K562 (cell line): ENCODE measurements around the gene KAZN. TPM values are rescaled to one million over a fixed set of nuclear protein-coding genes. Genes with fewer than 3 reads are reported as not detected.

Source experiments
- ATAC-seq: fragments of 200-7000 bp; cut with Tn5 transposase; 3 replicates; pipeline ENCODE4 v1.9.1; 2020; ENCODE audit warnings: moderate library complexity
- BruUV-seq: library from RNA; stranded (reverse); fragments of 400-500 nt; replicated peaks from 2 replicates; lab custom pipeline; 2021; lab: Mats Ljungman, UMichigan
- CTCF ChIA-PET: fragments of 300-600 bp; formaldehyde crosslinking; extraction: SDS; loops from one replicate; lab custom pipeline; 2021; ENCODE audit warnings: low intra/inter-chr PET ratio; lab: Yijun Ruan, JAX
- POLR2A ChIA-PET: fragments of 300-600, 350-650 bp; sonication (Branson Sonifier 250); formaldehyde crosslinking; extraction: SDS; loops from one replicate; lab custom pipeline; 2021; ENCODE audit warnings: antibody characterized with exemption, inconsistent platforms; lab: Yijun Ruan, JAX
- DNase-seq, 4 experiments: peaks; one replicate each; pipeline versions ENCODE4 v3.0.0 to v3.0.0-alpha.2; 2011 to 2018; ENCODE audit warnings: low spot score in 3 of 4, mixed read lengths in 3 of 4; ENCODE audit errors: extremely low read depth in 1 of 4
- FAIRE-seq: peaks from 2 replicates; lab custom pipeline; 2011; peaks lifted over from hg19 to GRCh38; lab: Jason Lieb, UNC
- H2AFZ ChIP-seq: 2 replicates; pipeline ENCODE4 v1.6.0; 2011; ENCODE audit warnings: low read depth, low read length, control low read depth, inconsistent platforms
- H3K27ac ChIP-seq: fragments of 200-600 bp; 3 replicates; pipeline ENCODE4 v1.8.0; 2011; ENCODE audit warnings: low read depth, mild to moderate bottlenecking, control low read depth, inconsistent platforms, low read length, moderate library complexity, mixed read lengths; ENCODE audit errors: extremely low read depth
- H3K27me3 ChIP-seq, 2 experiments: fragments of 300-600 bp in 1 of 2; 2 replicates in 1 of 2; 3 replicates in 1 of 2; pipeline versions ENCODE4 v1.6.0 to v1.8.0; 2011; ENCODE audit warnings: inconsistent platforms in 2 of 2, low read length in 2 of 2, mild to moderate bottlenecking in 1 of 2, mixed read lengths in 1 of 2, moderate library complexity in 1 of 2; ENCODE audit not compliant: control insufficient read depth in 2 of 2, insufficient read depth in 2 of 2
- H3K36me3 ChIP-seq: fragments of 300-600 bp; 3 replicates; pipeline ENCODE4 v1.8.0; 2011; ENCODE audit warnings: mild to moderate bottlenecking, low read length, inconsistent platforms; ENCODE audit not compliant: control insufficient read depth, insufficient read depth
- H3K4me1 ChIP-seq, 2 experiments: fragments of 200-600 bp in 1 of 2; replicated peaks in 1 of 2; 2 replicates in 1 of 2; 3 replicates in 1 of 2; pipeline versions ENCODE4 v1.5.1 to v1.8.0; 2011; ENCODE audit warnings: inconsistent platforms in 2 of 2, low read length in 2 of 2, mild to moderate bottlenecking in 1 of 2, mixed read lengths in 1 of 2, moderate library complexity in 1 of 2; ENCODE audit not compliant: control insufficient read depth in 2 of 2, insufficient read depth in 2 of 2
- H3K4me2 ChIP-seq: 2 replicates; pipeline ENCODE4 v1.6.1; 2011; ENCODE audit warnings: low read length, control low read depth, inconsistent platforms, mixed read lengths; ENCODE audit not compliant: insufficient read depth
- H3K4me3 ChIP-seq: fragments of 200-600 bp; sonication (generic), shearing (Covaris generic); 2 replicates; pipeline ENCODE4 v1.5.1; 2016; ENCODE audit warnings: control low read depth, inconsistent platforms
- H3K79me2 ChIP-seq: fragments of 200-600 bp; 3 replicates; pipeline ENCODE4 v1.8.0; 2011; ENCODE audit warnings: low read length, inconsistent platforms; ENCODE audit not compliant: control insufficient read depth, insufficient read depth
- H3K9ac ChIP-seq, 2 experiments: 2 replicates each; pipeline versions ENCODE4 v1.6.0 to v1.6.1; 2011; ENCODE audit warnings: low read depth in 2 of 2, low read length in 2 of 2, control low read depth in 1 of 2, inconsistent platforms in 1 of 2, mild to moderate bottlenecking in 1 of 2, mixed read lengths in 1 of 2; ENCODE audit not compliant: insufficient read depth in 1 of 2
- H3K9me1 ChIP-seq: one replicate; pipeline ENCODE4 v1.6.0; 2011; ENCODE audit warnings: inconsistent platforms, mild to moderate bottlenecking, low read length, moderate library complexity; ENCODE audit not compliant: control insufficient read depth, insufficient read depth
- H3K9me3 ChIP-seq: replicated peaks from 2 replicates; pipeline ENCODE4 v1.5.1; 2011; ENCODE audit warnings: low read depth, low read length, inconsistent platforms; ENCODE audit not compliant: control insufficient read depth, insufficient read depth
- H4K20me1 ChIP-seq: replicated peaks from 2 replicates; pipeline ENCODE4 v1.6.1; 2011; ENCODE audit warnings: low read length, inconsistent platforms, mixed read lengths; ENCODE audit not compliant: control insufficient read depth, insufficient read depth
- DDX20 ChIP-seq: fragments of 450-650 bp; IDR thresholded peaks from 2 replicates; pipeline ENCODE4 v1.6.1; 2016; ENCODE audit warnings: missing genetic modification characterization, low read depth, mild to moderate bottlenecking, missing compliant biosample characterization, moderate library complexity
- NEUROD1 ChIP-seq: fragments of 150-350 bp; IDR thresholded peaks from 2 replicates; pipeline ENCODE4 v1.6.1; 2014; ENCODE audit warnings: borderline replicate concordance, low read length, low read depth; ENCODE audit not compliant: partially characterized antibody
- RBFOX2 ChIP-seq: fragments of 200-400 bp; formaldehyde crosslinking; IDR thresholded peaks from 2 replicates; pipeline ENCODE4 v1.6.1; 2017; ENCODE audit warnings: low read depth, mild to moderate bottlenecking, low read length, moderate library complexity
- SAFB ChIP-seq: fragments of 200-400 bp; formaldehyde crosslinking; IDR thresholded peaks from 2 replicates; pipeline ENCODE4 v1.6.1; 2017; ENCODE audit warnings: low read depth, low read length, borderline replicate concordance
- ZBTB33 ChIP-seq: sonication (generic); formaldehyde crosslinking; IDR thresholded peaks from 2 replicates; pipeline ENCODE4 v1.8.1; 2023; ENCODE audit warnings: mild to moderate bottlenecking, missing genetic modification reagents
- WGBS: fragments of 100-300 bp; shearing (Covaris generic); methylation state at CpG from one replicate; pipeline ENCODE4 v1.1.6; 2016; ENCODE audit warnings: low coverage, mixed read lengths; ENCODE audit not compliant: insufficient coverage; ENCODE audit errors: missing lambda C conversion rate; 5-methylcytosine and 5-hydroxymethylcytosine counted together
- in situ Hi-C: fragments of 300-500 bp; cut with MboI; formaldehyde crosslinking; loops from 4 replicates; pipeline ENCODE4 v1.15.0; 2018; ENCODE audit warnings: inconsistent platforms, mixed read lengths
- intact Hi-C: fragments of 100-400 bp; cut with micrococcal nuclease; formaldehyde crosslinking; loops from 2 replicates; pipeline ENCODE4 v1.14.2; 2022
- polyA plus RNA-seq, 8 experiments: library from polyadenylated mRNA; depleted of rRNA in 4 of 8; stranded (reverse) in 5 of 8; unstranded in 3 of 8; fragments of >200 nt; fragmentation: Nextera tagmentation in 2 of 8; fragmentation: Illumina TruSeq in 1 of 8; extraction: Ambion mirVana in 2 of 8; extraction: Trizol in 1 of 8; gene quantifications; 2 replicates each; pipeline versions ENCODE4 v1.2.1 to v1.2.3, GENCODE V29; 2011 to 2014; ENCODE audit warnings: inconsistent platforms in 1 of 8, missing spikeins in 1 of 8
- total RNA-seq, 7 experiments: library from RNA; depleted of rRNA in 6 of 7; stranded (reverse); fragments of >200 nt in 6 of 7; fragmentation: Illumina TruSeq in 2 of 7; extraction: Trizol in 2 of 7; gene quantifications; 2 replicates each; pipeline versions ENCODE4 v1.2.1 to v1.2.3, GENCODE V29; 2011 to 2021; ENCODE audit warnings: low replicate concordance in 1 of 7

The KAZN gene
- total and polyA plus RNA-seq, 9 of the 15 experiments (the other 6 are each of a cell fraction or from before 2014, with no cell fraction given): 2.1 to 21.6 (median 5.4) TPM

- peak; percentile 60; the same call in 1 of the 2 replicates for TF ChIP-seq ZBTB33
- no peak for TF ChIP-seq NEUROD1
Observed at GRCh38 chr1:14769486-14770274, 171.2 kb downstream of the KAZN start (continued).

DNA sequence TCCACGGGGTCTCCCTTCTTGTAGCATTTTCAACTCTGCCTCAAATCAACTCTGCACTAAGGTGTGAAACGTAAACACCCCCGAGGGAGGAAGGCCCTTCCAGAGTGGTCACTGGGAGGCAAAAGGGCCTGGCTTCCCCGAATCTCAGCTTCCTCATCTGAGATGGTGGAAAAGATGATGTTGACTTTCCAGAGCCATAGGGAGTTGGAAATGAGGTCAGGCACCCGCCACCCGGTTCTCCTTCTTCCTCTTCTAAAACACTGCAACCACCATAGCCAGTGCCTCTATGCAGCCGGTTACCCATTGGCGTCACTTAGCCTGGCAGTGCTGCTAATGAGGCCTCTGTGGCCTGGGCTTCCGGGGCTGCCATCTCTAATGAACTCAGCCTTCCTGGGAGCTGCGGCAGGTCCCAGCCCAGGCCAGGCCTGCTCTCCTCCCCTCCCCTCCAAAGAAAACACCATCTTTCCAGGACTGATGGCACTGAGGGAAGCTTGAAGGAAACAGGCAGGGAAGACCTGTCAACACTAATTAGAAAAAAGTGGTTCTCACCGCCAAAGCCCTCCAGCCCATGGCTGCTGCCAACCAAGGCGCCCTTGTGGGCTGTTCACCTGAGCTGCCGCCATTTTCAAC is 175.0 kb downstream of the KAZN start:
- Histone ChIP-seq H2AFZ (no peak overlapping the region), H3K36me3 (peaks cover 57% of the 10 kb centered on the region), H3K9ac (peak overlapping the region; percentile 11 to 23; a peak in 2 of 4 replicates), H3K9me3 (no peaks in the 10 kb centered on the region), H3K9me1 (peaks cover 5% of the 10 kb centered on the region), H3K27me3 (no peaks in the 10 kb centered on the region), H3K79me2 (peaks cover 40% of the 10 kb centered on the region), H3K4me1 (peaks cover 28 to 30% of the 10 kb centered on the region in 2 experiments), H3K4me2 (peak overlapping the region; percentile 34; the same call in 1 of the 2 replicates), H3K27ac (no peak overlapping the region), H4K20me1 (peaks cover 9% of the 10 kb centered on the region), H3K4me3 (no peak overlapping the region)
- ChIA-PET CTCF (no interaction called here), POLR2A (interaction anchor here (0.6 kb wide), 1 partner anchor 424 kb away, joined by 3 read pairs; no protein-coding TSS in a partner anchor)
- intact Hi-C loops: loop anchor here (5.0 kb wide), 1 partner anchor 254 kb away; no protein-coding TSS in a partner anchor
- FAIRE-seq: no peak
- DNase-seq: no peak
- in situ Hi-C loops: no loop called here
- BruUV-seq: no TSS peak
- TF ChIP-seq RBFOX2 (peak; percentile 36; the same call in 1 of the 2 replicates), DDX20 (tag) (no peak), SAFB (no peak)
- ATAC-seq: no peak
- WGBS: 80% methylated on average over 11 of the region's 13 CpGs
